NT2/D1 (cell line): Measurements from ENCODE around the gene FEZ2.

Experiments used
- YY1 ChIP-seq: IDR thresholded peaks from 2 replicates; pipeline ENCODE4 v1.6.1; 2011; ENCODE audit not compliant: insufficient read length, insufficient read depth
- ZNF274 ChIP-seq: IDR thresholded peaks from 2 replicates; pipeline ENCODE4 v1.6.1; 2011; ENCODE audit warnings: mild to moderate bottlenecking, low read depth, low read length

DNA sequence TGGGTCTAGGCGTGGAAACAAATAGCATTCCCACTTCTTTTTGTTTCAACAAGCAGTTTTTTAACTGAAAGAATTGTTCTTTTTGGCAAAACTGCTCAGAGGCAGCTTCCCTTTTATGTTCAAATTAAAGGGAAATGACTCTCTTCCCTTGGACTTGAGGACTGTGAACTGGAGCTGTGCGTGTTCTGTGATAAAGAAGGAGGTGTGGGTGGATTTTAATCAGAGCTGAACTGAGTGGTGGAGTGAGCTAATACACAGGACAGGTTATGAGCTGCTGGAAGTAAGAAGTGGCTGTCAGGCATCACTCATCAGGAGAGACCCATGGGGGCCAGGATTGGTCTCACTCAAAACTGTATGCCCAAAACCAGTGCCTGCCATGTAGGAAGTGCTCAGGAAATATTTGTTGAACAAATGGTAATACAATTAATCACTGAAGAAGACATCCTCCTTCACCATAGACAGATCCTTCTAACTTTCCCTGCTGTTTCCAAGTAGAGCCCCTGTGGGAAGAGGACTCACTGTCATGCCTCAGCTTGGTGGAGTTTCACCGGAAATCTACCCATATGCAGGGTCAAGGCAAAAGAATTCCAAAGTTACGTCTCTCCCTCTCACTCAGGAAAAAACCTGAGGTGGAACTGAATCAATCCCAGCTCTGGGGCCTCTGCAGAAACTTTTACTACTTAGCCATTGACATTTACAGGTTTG lies 55.9 kb downstream of the FEZ2 start:
- TF ChIP-seq YY1 (no peak), ZNF274 (no peak)
